GM06990 (cell line): Measurements from ENCODE around the gene KNCN.

ENCODE experiments used
- DNase-seq: peaks from one replicate; pipeline ENCODE4 v3.0.0-alpha.2; 2011; ENCODE audit not compliant: insufficient read length; ENCODE audit errors: extremely low read depth
- H3K27me3 ChIP-seq: replicated peaks from 2 replicates; pipeline ENCODE4 v1.6.0; 2011; ENCODE audit warnings: low read length; ENCODE audit not compliant: control insufficient read depth, insufficient read depth
- H3K36me3 ChIP-seq: 2 replicates; pipeline ENCODE4 v1.5.1; 2011; ENCODE audit warnings: low read length; ENCODE audit not compliant: control insufficient read depth, insufficient read depth
- H3K4me3 ChIP-seq: replicated peaks from 2 replicates; pipeline ENCODE4 v1.5.1; 2011; ENCODE audit warnings: low read depth, mild to moderate bottlenecking, control low read depth, low read length
- CTCF ChIP-seq: IDR thresholded peaks from 2 replicates; pipeline ENCODE4 v1.5.1; 2011; ENCODE audit warnings: low read length, control low read depth, mild to moderate bottlenecking, inconsistent platforms; ENCODE audit not compliant: insufficient read depth, poor library complexity, severe bottlenecking

The KNCN gene

GRCh38 chr1:46525253-46525983 lies 26.0 kb downstream of the KNCN start:
- DNase-seq, result no peak
- TF ChIP-seq CTCF, result no peak
- Histone ChIP-seq H3K27me3 (peaks cover 4% of the 10 kb centered on the region), H3K36me3 (no peaks in the 10 kb centered on the region), H3K4me3 (no peak overlapping the region)

- Histone ChIP-seq H3K27me3 (peaks cover 4% of the 10 kb centered on the region), H3K4me3 (no peak overlapping the region), H3K36me3 (no peaks in the 10 kb centered on the region)
- no peak for DNase-seq
- no peak for TF ChIP-seq CTCF
Measured at GRCh38 chr1:46524843-46525242, 26.6 kb downstream of the KNCN start.

- H3K27me3 ChIP-seq, result peaks cover 4% of the 10 kb centered on the region
Measured at GRCh38 chr1:46523496-46524353, 27.7 kb downstream of the KNCN start.

GRCh38 chr1:46522969-46523320 lies 28.5 kb downstream of the KNCN start:
- H3K36me3 ChIP-seq, result no peaks in the 10 kb centered on the region
- H3K4me3 ChIP-seq, result no peak overlapping the region
- no peak for DNase-seq
- TF ChIP-seq CTCF, result no peak
- peaks cover 3% of the 10 kb centered on the region; the same call in 1 of the 2 replicates for H3K27me3 ChIP-seq

More at GRCh38 chr1:46523496-46524353, 27.7 kb downstream of the KNCN start:
- TF ChIP-seq CTCF, result no peak
- no peak for DNase-seq
- H3K4me3 ChIP-seq, result no peak overlapping the region
- no peaks in the 10 kb centered on the region for H3K36me3 ChIP-seq

- Histone ChIP-seq H3K27me3 (no peaks in the 10 kb centered on the region), H3K36me3 (no peaks in the 10 kb centered on the region), H3K4me3 (no peak overlapping the region)
- no peak for TF ChIP-seq CTCF
- DNase-seq, result no peak
Measured at GRCh38 chr1:46522184-46522968, 29.1 kb downstream of the KNCN start.
